ENCODE results near the gene SLC45A2.

Gene SLC45A2

DNA sequence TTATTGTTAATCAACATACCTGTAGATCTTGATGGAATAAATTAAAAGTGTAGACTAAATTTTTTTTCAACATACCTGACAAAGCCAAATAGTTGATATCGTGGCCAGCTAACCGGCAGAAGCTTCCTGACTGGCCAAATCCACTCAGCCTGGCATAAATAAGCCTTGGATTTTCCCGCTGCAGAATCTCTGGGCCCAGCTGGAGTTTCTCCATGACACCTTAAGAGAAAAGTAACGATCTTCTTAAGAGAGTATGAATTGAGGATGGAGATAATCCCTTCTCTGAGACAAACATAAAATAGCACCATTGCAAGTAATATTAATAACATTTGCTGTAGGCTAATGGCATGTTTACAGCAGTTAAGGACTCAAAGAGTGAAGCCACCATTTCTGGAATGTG, 21.2 kb upstream of the SLC45A2 start:
- no peak for DNase-seq

DNA sequence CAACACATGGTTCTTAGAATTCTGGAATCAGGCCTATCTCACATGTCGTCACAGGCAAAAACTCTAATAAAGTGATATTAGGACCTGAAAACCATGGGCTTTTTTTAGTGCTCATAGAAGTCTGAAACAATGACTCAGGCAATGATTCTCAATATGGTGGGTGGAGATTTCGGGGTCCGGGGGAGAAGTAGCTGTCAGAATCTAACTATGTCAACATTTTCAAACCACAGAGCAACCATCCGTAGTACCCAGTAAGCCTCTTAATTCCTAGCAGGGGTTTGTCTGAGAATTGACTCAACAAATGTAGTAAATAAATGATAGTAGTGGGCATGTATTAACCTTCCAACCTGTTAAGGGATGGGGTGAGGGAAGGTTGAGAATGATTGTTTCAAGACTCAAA, 20.7 kb upstream of the SLC45A2 start:
- peak; percentile 8 for DNase-seq

DNA sequence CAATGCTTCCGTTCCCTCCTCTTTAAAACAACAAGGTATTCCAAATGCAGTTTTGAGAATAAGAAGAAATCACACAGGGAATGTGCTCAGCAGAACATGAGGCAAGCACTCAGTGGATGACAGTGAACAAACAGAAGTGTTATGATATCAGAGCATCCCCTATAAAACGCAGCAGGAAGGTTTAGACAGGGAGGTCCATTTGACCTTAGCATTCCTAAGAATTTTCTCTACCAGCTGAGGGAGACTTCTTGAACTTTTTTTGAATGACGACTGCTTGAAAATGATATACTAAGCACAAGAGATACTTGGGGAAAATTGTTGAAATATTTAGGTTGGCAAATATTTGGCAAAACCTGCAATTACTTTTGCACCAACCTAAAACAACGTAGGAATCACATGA, 19.4 kb upstream of the SLC45A2 start:
- no peak for DNase-seq

DNA sequence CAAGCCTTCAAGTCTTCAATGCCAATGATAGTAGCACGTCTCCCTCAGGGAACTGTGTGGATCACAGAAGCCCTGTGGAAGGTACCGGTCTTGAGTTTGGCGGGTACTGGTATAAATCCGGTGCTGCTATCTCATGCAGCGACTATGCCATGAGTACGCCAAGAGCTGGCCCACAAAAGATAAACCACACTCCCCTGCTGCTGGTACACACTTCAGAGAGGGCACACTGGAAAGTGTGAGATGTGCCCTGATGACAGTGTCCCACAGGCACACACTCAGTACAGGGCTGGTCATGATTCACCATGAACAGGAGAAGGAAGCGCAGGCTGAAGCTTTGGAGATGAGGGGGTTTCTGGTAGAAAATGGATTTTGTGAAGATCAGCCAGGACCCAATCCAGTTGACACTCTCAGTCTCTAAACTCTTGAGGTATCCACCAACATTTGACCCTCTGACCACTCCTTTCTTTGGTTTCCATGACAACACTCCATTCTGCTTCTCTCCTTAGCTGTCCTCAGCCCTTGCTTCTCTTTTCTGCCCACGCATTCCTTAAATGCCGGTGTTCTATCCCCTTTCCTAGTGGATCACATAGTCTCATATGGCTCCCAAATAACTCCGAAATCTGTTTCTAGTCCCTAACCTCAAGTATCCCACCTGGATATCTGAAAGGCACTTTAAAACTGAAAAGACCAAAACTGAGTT, 18.3 kb upstream of the SLC45A2 start:
- no peak for DNase-seq

DNA sequence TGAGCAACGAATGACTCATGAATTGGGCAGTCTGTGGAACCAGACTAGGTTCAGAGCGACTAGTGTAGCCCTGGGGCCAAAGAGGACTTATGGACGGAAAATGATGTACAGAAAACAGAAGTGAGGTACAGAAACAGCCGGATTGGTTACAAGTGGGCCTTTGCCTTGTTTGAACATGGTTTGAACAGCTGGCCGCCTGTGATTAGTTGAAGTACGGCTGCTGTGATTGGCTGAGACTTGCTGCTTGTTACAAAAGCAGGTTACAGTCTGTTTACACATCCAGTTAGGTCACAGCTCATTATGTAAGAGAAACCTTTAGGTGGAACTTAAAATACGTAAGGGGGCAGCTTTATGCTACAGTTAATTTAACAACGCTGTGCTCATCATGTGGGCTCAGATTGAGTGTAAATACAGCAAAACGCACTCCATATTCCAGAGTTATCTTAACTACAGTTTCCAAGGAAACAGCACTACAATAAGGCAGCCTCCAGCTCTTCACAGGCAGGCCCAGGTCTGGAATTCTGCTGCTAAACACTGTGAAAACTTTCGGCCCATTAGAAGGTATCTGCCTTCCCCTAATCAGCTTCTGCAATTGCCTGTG, 16.8 kb upstream of the SLC45A2 start:
- no peak for DNase-seq

DNA sequence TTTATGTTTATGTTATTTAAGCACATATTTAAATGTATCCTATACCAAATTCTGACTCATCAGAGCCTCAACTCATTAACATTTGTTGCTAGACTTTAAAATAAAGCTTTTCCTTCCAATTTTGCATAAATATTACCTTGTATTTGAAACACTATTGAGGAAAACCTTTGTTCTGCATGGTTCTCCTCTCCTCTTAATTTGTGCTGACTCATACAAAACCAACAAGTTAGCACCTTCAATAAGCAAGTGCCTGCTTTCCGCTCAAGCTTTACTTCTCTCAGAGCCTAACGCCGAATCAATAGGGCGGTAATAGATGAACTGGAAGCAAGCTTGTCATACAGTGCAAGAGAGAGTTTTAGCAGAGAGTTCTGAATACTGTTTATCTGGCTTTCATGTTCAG, 15.5 kb upstream of the SLC45A2 start:
- no peak for DNase-seq

DNA sequence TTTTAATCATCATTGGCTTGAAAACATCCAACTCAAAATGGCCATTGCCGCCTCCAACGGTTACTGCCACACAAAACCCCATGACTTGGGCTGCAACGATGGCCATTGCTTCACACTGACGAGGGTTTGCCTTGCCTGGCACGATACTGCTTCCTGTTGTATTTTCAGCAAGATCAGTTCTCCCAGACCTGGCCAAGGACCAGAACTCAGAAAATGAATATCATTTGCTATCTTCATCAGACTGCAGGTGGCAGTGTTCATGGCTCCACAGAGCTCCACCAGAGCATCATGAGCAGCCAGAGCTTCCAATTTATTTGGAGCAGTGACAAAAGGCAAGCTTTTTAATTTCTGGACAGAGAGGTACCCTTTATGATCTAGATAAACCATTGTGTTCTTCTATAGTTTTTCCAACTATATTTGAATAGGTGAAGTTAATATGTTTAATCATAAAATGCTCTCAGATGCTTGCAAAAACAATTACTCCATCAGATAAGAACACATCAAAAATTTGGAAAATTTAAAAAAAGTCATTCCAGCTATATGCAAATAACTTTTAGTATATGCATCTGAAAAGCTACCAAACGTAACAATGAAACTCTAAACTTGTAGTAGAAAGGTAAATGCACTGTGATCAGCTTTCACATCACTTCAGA, 13.0 kb upstream of the SLC45A2 start:
- DNase-seq, result peak; percentile 4

DNA sequence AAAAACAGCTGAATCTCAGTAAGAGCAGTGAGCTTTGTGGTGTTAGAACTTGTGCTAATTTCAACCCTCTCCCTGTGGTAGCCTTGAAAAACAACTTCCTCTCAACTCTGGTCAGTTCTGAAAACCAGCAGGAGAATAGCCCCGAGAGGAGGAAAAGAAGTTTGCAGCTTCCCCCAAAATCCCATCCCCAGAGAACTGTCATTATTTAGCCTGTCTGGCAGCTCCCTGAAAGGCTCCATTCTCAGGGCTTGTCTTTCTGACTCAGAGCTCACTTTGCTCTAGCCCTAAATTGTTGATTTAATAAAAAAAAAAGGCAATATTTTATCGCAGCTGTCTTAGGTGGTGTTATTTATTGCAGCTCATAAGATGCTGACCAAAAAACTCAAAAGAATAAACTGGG, 11.4 kb upstream of the SLC45A2 start:
- DNase-seq, result no peak

DNA sequence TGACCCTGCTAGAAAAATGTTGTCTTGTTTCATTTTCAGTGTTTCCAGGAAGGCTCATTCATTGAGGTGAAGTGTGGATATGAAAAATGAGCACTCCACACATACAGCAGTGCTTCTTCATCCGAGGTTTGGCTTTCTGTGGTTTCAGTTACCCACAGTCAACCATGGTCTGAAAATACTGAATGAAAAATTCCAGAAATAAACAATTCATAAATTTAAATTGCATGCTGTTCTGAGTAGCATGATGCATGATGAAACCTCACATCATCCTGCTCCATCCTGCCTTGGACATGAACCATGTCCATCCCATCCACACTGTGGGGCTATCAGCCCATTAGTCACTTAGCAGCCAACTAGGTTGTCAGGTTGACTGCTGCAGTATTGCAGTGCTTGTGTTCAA, 10.4 kb upstream of the SLC45A2 start:
- DNase-seq, result no peak

DNA sequence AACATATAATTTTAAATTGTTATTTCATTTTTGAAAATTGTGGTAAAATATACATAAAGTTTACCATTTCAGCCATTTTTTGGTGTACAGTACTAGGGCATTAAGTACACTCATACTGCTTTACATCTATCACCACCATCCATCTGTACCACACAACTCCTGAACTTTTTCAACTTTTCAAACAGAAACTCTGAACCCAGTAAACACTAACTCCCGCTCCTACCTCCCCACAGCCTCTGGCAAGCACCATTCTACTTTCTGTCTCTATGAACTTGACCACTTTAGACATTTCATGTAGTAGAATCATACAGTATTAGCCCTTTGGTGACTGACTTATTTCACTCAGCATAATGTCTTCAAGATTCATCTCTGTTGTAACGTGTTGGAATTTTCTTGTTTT, 8.4 kb upstream of the SLC45A2 start:
- DNase-seq, result no peak

DNA sequence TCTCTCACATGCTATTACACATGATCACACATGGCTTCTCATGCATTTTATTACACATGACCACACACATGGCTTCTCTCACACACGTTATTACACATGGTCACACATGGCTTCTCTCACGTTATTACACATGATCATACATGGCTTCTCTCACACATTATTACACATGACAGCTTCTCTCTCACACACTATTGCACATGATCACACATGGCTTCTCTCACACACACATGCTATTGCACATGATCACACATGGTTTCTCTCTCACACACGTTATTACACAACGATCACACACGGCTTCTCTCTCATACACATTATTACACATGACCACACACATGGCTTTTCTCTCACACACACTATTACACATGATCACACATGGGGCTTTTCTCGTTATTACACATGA, 954 bp upstream of the SLC45A2 start:
- DNase-seq, result no peak

DNA sequence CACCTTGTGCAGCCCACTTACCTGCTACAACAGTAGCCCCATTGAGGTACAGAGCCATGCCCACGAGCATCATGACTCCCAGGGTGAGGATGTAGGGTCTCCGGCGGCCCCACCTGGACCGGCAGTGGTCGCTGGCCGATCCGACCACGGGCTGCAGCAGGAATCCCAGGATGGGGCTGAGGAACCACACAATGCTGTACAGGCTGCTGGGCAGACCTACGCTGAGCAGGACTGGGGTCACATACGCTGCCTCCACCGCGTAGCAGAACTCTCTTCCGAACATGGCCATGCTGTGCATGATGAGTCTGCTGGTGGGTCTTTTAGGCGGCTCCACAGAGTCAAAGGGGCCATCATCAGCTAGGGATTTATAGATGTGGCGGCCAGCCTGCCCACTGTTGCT, 315 bp downstream of the SLC45A2 start:
- DNase-seq, result no peak

DNA sequence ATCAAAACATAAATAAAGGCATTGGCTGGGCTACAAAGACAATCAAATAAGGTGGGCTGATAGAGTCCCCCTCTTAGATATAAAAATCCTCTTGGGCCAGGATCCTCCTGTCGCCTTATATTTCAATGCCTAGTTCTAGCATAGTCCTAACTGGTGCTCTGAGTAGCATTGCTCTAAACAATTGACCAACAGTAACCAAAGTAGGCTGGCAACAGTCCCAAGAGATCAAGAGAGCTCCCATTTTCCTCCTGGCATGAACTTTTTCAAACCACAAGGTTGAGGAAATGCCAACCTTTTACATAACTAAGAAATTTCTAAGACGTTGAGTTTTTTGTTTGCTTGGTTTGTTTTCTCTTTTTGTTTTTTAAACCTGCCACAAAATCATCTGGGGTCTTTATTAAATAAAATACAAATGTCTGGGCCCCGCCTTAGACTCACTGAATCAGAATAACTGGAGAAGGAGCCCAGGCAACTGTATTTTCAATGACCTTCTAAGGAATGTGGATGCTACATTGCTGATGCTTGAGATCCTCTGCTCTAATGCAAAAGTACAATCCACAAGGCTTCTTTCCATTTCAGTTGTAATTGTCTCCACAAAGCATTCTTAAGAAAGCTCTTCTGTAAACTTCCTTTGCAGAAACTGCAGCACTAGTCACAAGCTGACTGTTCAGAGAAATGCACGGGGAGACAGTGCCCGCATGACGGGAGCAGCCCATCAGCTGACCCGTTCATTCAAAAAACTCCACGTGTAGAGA, 2.9 kb downstream of the SLC45A2 start:
- DNase-seq, result no peak

DNA sequence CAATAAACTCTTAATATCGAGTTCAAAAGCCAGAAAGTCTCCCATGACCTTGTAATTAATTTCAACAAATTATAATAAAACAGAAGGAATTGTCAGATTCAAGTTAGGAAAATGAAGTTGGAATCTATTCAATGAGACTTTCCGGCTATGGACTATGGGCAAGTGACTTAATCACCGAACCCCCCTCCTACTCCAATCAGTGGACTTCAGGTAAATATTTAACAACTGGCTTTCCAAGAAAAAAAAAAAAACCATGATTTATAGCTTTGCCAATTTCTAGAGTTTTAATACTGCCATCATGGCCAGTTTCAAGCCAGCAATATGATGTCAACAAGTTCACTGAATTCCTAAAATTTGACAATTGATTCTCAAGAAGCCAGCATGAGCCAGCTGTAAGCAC, 4.5 kb downstream of the SLC45A2 start:
- no peak for DNase-seq

DNA sequence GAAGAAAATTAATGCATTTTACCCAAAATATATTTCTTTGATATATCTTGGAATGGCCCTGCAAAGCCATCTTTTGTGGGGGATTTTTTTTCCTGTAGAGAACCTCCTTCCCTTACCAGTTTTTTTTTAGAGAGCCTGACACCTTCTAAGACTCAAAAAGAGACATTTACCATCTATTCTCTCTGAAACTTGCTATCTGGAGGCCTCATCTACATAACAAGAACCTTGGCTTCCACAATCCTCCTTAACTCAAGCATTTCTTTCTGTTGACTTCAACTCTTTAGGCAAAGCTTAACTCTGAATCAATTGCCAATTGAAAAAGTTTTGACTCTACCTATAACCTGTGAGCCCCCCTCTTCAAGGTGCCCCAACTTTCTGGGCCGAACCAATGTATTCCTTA, 6.2 kb downstream of the SLC45A2 start:
- DNase-seq, result no peak

DNA sequence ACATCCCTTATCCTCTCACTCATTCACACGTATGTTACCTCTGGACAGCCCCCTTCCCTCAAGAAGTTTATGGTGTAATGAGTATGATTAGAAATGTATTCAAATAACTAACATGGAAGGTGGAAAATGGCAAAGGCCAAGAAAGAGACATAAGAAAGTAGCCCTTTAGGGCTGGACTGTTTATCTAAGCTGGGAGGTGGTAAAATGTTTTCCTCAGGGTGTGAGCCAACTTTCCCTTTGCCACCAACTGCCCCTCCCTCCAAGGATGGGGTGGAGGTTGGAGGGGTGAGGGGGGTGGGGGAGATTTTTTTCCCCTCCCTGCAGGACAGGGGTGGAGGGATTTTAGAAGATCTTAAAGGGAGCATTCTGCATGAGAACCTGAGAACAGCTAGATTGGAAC, 8.2 kb downstream of the SLC45A2 start:
- DNase-seq, result no peak

DNA sequence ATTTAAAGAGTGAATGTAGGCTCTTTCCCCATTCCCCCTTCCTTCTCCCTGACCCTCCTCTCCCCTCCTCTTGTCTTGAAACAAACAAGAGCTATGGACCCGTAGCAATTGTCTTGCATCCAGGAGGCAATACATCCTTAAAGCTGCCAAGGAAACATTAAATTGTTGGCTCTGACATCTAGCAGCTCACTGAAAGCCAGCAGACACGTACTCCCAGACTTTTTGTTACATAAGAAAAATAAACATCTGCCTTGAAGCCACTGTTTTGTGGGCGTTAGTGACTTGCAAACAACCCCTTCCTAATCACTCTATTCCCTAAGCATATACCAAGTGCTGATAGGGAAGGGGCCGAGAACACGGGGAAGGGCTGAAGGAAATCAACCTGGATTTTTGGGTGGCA, 8.6 kb downstream of the SLC45A2 start:
- no peak for DNase-seq

DNA sequence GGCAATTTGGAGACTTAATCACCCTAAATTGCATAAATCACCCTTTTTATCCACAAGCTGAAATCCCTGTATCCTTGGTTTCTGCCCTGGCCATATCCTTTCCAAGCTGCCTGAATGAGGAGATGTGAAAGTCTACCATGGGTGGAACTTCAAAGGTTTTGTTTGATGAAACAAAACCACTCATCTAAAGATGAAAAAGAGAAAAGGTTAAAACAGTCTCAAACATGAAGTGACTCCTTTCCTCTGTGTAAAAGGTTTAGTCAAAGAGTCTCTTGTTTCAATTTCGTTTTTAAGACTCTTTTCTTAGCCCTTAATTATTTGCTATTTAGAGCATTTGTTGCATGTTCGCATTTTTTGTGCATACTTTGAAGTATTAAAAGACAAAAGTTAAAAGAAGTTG, 11.2 kb downstream of the SLC45A2 start:
- DNase-seq, result no peak

DNA sequence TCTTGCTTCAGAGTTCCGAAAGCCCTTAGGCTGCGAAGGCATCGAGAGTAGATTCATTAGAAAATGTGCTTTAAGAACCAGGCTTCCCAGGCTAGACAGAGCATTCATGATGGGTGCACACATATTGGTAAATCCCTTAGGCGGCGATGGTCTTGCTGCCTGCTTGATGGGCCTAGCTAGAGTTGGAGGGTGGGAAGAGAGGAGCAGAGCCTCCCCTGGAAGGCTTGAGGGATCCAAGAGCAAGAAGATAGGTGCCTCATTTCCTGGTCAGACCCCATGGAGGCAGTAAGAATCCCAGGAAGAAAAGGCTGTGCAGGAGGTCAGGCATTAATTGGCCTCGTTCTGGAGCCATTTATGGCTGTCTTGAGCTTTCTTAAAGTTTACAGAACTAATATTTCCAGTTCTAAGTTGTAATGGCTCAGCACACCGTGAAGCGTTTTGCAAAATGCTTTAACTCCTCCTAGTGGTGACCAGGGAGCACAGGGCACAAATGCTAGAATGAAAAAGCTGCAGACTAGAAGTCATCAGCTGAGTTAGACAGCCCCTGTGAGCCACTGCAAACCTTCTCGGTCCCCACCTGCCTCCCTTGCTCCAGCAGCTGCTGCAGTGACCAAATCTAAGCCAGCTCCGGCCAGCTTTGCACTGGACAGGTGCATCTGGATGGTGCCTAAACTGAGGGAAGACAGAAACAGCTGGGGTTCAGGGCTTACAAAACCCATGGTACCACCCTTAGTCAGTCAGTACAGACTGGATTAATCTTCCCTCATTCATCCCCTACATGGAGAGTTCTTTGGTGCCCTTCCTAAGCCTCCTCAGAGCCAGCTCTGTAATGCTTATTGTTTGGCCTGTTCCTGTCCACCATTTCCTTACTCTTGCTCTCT, 14.7 kb downstream of the SLC45A2 start:
- DNase-seq, result no peak

DNA sequence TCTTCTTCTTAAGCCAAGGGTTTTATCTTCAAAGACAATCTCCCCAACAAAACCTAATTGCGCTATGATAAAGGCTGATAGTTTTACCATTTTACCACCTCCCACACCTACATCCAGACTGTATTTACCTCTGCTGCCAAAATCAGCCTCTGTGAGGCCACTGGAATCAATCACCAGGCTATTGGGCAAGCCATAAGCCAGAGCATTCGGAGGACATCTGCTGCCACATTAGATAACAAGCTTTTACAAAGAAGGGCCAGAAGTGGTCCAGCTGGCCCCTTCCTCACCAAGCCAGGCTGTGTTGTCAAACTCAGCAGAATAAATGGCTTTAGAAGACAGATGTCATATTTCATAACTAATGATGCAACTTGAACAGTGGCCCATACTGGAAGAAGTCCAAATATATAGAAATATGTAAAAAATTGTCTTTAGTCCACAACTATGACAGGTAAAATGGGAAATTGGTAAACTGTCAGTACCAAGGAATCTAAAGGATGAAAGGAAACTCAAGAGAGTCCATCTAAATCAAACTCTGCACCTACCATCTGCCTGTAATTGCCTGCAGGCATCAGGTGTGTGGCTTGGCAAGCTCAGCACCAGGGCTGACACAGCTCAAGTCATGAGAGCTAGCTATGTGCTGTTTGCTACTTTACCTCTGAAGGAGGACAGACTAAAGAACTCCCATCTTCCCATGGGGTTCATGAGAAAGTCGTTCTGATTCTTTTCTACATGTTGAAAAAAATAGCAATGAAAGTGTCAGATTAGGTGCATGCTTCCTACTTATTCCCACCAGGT, 16.1 kb downstream of the SLC45A2 start:
- no peak for DNase-seq

DNA sequence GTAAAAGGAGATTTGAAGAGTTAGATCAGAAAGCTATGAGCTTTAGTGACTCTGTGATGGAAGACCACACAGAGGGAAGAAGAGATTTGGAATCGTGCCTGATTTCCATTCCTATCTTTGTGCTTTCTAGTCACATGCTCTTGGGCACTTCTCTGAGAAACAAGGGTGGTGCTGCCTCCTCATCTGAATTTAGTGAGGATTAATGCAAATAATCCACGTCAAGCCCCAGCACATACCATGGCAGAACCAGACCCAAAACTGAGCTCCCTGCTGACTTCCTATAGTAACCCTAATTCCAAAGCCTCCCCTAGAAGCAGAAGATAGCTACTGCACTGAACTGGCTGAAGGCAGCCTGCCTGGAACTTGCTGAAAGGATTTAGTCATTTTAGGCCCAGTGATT, 17.7 kb downstream of the SLC45A2 start:
- no peak for DNase-seq

DNA sequence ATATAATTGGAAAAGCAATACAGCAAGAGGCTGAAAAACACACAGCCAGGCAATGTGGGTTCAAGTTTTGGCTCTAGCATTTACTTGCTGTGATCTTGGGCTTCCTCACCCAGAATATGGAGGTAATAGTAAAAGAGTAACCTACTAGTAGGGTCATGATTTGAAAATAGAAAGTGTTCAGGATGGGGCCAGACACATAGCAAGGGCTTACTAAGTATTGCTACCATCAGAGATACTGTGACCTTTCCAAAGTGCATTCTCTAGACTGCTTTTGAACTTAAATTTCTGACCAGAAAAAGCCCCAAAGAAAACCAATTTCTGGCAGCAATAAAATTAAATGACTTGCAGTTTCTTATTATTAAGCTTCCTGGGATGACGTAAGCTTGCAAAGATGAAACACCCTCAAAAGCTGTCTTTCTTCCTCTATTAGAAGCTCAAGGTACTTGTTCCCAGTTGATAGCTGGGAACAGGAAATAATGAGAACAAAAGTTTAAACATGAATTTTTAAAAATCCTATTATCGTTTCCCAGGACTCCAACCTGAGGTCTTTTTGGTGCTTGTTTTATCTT, 20.3 kb downstream of the SLC45A2 start:
- no peak for DNase-seq
